G401.6 (cell line): ENCODE results near the gene AIG1.

Experiments
- FAIRE-seq: peaks from 2 replicates; lab custom pipeline; 2012; peaks lifted over from hg19 to GRCh38; lab: Jason Lieb, UNC

The AIG1 gene

DNA sequence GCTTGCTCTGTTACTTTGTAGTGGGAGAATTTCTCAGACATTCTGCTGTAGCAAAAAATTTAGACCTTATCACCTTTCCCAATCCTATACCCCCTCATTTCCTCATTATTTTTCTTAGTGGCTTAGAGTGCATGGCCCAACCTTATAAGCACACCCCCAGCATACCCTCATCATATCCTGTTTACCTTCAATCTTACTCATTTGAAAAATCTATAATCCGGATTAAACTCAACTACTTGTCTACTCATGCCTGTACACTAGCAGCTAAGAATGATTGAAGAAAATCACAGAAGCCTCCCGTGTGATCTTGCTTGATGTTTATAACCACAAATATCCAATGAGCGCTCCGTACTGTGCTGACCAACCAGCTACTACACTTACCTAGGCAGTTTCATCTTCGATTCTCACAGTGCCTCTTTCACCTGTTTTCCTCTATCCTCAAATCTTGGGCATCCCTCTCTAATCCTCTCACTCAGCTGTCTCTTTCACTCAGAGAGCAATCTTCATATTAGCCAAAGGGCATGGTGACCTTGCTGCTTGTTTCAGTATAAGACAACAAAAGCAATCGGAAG lies 36.6 kb downstream of the AIG1 start:
- FAIRE-seq: no peak

DNA sequence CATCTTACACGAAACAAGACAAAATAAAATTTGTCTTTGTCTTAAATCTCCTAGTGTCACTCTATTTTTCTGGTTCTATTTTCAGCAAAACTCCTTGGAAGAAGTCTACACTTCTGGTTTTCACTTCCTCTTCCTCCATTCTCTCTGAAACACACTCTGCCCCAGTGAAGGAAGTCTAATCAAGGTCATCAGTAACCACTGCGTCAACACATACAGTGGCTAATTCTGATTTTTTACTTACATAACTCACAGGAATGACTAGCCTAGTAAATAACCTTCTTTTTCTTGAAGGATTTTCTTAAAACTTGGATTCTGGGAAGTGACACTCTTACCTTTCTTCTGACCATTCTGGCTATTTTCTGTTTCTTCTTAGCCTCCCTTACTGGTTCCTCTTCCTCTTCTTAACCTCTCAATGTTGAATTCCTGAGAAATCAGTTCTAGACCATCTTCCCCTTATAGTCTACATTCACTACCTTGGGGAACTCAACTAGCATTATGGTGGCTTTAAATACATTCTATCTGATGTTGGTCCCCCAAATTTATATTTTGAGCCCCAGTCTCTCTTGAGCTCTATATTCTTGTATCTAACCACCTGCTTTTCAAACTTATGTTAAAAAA lies 37.5 kb downstream of the AIG1 start:
- FAIRE-seq: no peak

DNA sequence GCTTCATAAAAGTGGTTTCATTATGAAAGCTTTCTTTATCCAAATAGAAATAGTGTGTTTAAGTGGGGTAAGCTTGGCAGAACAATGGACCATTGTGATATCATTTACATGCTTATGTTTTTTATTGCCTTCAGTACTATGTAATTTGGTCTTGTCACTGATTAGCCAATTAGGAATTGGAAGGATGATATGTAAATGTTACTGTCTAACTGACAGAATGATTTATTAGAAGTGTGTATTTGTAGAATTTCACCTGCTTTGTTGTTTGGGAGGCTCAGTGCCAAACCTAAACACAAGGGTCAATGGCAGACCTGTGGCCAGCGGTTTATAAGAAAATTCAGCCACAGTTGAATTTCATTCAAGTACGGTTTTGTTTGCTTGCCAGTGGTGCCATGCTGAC lies 39.0 kb downstream of the AIG1 start:
- FAIRE-seq: no peak

DNA sequence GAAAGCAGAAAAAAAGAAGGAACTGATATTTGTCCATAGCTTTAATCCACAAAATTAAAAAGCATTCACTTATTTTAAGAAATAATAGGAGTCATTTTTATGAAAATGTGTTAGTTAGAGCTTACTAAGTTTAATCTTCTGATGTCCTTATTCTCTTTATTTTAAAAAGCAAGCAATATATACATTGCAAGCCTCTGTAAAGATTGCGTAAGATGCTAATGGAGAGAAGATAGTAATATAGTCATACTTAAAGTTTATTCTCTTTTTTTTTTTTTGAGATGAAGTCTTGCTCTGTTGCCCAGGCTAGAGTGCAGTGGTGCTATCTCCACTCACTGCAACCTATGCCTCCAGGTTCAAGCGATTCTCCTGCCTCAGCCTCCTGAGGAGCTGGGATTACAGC lies 39.7 kb downstream of the AIG1 start:
- no peak for FAIRE-seq

DNA sequence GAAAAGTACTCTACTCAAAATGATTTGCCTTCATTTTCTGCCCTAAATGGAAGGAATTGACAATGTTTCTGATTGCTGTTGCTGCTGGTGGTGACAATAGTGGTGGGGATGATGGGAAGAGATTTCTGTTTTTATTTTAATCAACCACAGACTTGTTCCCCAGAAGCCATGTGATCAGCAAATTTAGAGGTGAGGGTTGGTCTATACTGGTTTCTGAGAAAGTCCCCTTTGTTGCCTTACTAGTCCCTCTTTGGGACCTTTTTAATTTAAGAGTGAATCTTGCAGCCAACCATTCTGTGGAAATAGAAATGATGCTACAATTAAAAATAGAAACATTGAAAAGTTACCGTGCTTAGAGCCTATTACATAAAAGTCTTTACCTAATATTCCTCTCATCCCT lies 43.2 kb downstream of the AIG1 start:
- no peak for FAIRE-seq

DNA sequence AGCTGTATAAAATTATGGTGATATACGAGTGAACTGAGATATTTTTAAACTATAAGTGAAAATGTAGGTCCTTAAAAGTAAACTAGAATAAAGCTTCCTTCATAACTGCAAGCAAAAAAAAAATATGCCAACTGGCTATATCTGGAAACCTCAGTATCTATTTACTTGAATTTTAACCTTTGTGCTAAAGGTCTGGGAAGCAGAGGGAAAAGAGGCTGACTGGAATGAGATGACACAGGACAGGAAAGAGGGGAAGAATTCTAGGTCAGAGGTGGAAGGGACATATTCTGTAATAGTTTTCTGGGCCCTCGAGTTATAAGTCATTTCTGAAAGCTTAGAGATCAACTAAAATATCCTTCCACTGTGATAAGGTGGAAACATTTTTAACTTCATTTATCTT lies 46.8 kb downstream of the AIG1 start:
- FAIRE-seq: no peak

DNA sequence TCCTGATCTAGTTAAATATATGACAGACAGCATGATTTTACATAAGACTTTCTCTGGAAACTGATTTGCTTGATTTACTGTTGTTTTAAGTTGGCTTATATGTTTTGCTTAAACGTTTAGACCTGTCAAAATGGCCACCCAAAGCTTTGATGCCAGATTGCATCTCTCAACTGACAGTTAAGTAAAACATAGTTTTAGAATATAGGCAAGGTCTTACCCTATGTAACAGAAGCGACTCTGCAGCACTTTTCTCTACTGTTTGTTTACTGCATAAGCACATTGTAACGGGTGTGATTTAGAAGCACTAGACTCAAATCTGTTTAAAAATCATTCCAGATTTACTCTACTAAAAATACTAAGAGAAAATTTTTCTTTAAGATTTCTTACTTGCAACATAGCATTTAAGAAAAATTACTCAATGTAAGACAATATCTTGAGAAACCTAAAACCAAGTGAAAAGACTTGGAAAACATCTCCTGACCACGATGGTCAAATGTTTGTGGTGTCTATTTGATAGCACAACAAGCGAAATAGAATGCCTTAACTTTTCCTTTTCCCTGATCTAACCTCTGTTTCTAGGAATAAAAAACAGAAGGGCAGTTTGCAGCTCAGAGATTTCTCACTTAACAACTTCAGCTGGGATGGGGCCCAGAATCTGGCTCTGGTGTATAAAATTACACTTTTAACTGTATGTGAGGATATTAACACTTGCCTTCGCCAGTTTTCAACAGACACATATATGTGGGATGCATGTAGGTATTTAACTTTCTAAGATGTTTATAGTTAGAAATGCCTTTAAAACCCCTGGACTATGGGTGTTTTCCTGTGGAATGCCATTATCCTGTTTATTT lies 47.4 kb downstream of the AIG1 start:
- FAIRE-seq: no peak

DNA sequence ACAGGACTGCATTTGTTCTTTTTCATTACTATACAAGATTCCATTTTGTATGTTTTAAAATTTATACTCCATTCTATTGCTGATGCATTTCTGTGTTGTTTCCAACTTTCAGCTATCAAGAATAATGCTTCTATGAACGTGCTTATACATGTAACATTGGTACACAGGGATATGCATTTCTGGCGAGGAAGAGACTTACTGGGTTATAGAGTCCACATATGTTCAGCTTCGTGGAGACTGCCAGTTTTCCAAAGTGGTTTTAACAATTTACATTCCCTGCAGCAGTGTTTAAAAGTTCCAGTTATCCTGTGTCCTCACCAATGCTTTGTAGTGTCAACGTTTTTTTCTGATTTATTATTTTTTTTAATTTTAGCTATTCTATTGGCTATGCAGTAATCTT lies 48.5 kb downstream of the AIG1 start:
- FAIRE-seq: no peak

DNA sequence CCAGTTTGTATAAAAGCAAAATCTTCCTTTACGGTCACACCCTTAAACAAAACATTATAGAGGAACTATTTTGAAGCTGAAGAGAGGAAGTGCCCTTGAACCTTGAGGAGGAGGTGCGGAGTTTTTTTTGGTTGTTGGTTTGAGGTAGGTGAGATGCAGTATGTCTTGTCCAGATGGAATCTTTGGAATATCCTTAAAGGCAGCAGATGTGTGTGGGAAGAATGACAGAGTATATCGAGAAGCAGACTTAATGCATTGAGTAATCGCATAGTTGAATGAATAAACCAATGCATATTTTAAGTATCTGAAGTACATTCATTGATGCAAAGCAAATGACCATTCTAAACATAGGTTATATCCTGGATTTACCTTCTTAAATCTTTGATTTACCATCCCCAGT lies 49.9 kb downstream of the AIG1 start:
- no peak for FAIRE-seq

DNA sequence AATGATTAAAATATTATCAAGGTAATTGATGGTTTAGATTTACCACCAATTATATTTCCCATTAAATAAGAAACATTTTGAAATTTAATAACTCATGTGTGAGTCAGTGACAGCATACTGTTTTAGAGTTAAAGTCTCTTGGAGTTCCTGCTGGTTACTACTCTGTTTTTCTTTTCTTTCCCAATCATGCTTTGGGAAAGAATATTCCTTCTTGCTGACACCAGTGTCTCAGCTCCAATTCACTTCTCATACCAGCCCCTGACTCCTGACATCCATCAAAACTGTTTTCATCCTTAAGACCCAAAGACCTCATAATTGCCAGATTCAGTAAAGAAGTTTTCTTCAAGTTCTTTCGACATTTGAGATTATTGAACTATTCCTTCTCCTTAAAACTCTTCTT lies 50.3 kb downstream of the AIG1 start:
- FAIRE-seq: no peak

DNA sequence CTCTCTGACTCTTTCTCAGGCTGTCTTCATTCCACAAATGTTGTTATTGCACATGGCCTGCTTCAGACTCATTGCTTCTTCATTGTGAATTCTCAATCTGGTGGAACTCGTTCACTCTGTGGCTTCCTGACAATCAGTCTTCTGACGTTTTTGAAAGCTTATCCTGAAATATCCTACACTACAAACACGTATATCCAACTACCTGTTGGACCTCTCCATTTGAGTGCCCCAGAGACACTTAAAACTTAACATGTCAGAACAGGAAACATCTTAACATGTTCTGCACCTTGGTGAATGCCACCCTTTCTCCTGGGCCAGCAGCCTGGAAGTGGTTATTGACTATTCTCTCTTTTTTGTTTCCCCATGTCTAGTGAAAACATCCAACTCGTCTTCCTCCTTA lies 50.8 kb downstream of the AIG1 start:
- FAIRE-seq: no peak

DNA sequence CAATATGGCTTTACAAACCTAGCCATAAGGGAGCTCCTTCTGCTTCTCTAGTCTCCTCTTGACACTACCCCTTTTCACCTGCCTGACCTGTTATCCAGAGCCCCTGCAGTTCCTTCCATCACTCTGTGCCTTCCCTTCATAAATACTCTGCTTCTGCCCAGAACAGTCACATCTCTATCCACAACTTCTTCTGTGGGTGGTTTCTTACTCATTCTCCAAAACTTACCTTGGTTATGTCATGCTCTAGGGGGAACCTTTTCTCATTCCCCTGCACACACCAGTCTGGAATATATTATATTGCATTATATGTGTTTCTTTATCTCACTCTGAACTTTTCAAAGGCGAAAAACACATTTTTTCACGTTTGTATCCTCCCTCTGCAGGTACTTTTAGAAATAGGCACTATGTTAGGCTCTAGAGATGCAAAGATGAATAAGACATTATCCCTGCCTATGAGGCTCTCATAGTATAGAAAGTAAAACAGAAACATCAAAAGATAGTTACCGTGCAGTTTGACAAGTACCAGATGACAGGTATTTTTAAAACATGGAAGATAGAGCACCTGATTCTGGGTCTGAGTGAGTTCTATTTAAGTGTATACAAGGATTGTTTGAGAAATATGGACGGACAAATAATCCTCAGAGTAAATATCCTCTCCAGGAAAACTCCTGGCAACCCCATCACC lies 51.5 kb downstream of the AIG1 start:
- no peak for FAIRE-seq

DNA sequence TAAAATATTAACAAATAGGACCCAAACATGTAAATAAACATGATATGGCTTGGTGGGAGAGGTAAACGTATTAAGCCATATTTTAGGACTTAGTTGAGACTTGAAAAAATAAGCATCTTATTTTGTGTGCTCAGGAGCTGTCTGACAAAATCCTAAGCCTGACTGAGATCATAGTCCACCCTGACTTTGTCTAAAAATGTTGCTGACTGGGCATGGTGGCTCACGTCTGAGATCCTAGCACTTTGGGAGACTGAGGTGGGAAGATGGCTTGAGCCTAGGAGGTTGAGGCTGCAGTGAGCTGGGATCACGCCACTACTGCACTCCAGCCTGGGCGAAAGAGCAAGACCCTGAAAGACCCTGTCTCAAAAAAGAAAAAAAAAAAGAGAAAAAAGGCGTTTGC lies 52.1 kb downstream of the AIG1 start:
- no peak for FAIRE-seq

DNA sequence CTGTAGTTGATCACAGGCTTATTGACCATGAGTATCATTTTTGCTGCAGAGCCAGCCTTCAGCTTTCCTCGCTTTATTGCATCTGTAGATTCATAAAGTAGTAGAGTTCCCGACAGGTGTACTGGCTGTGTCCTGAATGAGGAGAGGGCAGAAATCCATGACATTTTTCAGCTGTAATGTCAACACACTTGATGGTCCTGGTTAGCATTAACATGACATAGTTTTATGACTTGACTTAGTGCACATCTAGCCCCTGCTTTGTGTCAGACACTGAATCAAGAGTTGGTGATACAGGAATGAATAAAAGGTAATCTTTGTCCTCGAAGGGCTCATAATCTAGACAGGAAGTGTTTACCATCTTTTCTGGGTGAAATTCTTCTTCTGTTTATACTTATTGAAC lies 55.0 kb downstream of the AIG1 start:
- FAIRE-seq: no peak

DNA sequence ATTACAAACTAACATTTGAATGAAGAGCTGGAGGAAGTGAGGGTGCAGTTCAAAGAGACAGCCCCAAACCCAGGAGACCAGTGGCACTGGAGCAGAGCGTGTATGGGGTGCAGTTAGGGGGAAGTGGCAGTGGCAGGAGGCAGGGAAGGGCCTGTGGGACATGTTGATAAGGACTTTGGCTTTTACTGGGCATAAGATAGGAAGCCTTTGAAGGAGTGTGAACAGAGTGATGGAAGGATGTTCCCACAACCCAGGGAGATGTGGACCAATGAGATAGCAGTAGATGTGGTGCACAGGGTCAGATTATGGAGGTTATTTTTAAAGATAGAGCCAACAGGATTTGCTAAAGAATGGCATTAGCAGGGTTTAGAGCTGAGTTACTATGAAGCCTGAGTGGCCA lies 56.4 kb downstream of the AIG1 start:
- no peak for FAIRE-seq

DNA sequence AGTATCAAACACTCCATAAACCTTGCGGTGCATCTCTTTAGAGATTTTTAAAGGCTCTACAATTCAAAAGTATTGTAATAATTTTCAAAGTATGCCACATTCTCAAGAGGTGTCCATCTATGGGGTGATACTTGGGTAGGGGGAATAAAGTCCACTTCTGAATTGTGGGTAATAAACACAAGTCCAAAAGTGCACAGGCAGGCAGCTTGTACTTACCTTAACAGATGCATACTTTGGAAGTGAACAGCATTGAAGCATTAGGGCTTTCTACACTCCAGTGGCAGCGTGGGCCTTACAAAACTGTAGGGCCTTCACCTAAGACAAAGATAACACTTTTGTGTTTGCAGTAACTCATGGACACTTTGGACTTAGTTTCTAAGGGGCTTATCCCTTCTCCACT lies 58.6 kb downstream of the AIG1 start:
- no peak for FAIRE-seq

DNA sequence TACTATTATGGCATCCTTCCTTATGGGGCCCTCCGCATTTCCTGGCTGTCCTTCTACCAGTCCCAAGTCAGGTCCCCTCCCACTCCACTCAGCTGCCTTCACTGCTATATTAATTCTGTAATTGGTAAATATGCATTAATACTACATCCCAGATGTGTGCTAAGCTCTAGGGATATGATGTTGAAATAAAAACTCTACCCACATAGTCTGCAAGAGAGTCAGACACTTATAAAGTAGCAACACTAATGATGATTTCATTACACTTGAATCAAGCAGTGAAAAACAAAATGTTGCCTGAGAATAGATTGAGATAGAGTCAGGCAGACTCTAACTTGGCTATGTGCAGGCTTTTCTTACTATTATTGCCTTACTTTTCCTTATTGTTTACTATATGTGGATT lies 62.4 kb downstream of the AIG1 start:
- no peak for FAIRE-seq

DNA sequence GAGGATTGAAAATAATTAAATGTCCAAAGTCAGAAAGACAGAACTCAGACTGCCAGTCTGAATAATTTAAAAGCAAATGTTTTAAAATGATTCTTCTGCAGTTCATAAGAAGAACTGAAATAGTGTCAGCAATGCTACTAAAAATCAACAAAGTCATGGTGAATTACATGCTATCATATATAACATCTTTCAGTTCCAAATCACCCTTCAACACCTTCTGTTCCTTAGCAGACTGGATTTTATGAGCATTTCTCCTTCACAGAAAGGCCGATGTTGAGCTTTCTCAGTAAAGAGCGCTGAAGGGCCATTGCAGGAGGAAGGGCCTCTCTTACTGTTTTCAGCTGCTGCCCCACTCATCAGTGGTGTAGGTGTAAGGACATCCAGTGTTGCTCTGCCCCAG lies 63.3 kb downstream of the AIG1 start:
- no peak for FAIRE-seq

DNA sequence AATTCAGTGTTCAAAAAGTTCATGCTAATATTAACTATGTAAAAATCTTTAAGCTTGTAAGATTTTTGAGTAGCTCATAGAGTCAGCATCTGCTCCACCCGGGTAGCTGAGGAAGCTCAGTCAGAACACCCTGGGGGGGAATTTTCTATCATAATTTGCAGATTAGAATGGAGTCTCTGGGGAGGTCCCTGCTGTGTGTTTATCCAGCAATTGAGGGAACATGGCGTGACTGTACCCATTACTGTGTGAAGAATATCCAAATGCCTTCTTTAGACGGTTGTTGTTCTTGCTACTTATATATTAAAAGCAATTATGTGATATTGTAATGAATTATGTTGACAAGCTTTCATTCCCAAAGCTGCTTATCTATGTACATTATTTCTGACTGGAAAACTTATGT lies 64.8 kb downstream of the AIG1 start:
- no peak for FAIRE-seq

DNA sequence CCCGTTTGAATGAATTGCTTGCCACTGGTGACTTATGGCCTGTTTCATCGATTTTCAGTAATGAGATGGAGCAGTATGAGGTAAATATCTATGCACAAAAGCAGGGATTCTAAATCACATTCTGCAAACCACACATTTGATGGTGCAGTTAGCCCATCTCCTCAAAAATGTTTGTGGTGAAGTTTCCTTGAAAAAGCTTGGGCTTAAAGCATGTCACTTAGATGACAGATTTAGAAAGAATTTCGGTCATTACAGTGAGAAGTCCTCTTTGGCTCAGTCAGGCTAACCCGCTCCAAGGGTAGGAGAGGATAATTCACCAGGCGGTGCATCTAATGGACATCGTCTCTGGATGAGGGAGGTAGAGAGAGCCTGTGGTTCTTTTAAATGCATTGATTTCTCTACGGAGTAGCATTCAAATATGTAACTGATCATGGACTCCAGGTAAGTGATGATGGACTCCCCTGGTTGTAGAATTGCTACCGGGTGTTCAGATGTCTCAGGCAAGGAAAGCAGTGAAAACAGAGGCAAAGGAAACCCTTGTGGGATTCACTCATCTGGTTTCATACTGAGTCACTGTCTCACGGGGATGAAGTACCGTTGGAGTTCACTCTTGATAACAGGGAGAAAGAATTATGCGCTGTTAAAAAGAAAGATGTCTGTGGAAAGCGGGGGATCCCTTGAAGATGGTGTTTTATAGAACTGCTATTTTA lies 65.3 kb downstream of the AIG1 start:
- FAIRE-seq: no peak

DNA sequence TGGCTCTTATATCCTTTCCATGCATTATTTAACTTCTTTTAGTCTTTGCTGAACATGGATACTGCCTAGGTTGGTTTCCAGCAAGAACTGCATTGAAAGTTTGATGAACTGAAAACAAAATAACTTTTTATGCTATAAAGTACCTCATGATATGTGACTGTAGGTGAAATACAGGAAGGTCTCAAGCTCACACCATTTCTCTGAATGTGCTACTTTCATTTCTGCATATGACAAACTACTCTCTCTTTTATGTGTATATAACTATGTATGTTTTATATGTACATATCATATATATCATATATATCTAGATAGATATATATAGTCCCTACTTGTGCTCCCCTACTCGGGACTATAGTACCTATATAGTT lies 65.9 kb downstream of the AIG1 start:
- FAIRE-seq: no peak

DNA sequence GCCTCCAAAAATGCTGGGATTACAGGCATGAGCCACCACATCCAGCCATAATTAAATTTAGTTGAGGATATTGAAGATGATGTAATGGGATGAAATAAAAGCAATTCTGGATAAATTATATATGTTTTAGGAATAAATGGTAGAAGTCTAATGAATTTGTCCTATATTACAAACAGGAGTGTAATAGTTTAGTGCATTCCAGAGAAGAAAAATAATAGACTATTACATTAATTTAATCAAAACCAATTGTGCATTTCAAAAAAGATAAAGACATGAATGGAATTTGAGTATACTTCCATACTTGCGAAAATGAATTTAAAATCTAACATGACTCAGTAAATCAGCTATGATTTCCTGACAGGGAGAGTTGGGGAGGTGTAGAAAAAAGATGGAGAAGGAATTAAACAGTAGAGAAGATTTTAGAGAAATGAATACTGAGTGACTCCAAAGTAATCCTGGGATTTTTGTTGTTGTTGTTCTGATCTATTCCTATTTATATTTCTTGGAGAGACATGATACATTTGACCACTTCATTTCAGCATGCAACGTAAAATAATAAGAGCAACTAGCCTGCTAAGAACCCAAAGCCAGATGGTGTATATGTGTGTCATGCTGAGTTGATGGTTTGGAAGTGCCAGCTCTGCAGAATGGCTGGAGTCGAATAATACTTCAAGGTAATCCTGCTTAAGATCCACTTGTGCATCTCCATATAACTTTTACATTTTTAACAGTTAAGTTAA lies 67.4 kb downstream of the AIG1 start:
- no peak for FAIRE-seq
